SU-DHL-6 (cell line): ENCODE results near the gene ZFAND6.
"Not testable (repeated sequence)": the region's sequence is repeated elsewhere in the genome, so short reads cannot be mapped to it uniquely, and the experiment has no call there.

Experiments
- EZH2phosphoT487 ChIP-seq: fragments of 200-600 bp; sonication (generic), shearing (Covaris generic); conservative IDR thresholded peaks from 2 replicates; pipeline ENCODE4 v1.6.1; 2018; ENCODE audit warnings: mild to moderate bottlenecking, antibody characterized with exemption, low read length, moderate library complexity, mixed read lengths
- TF ChIP-seq, protein P1 (sequence below): fragments of 200-600 bp; sonication (generic); IDR thresholded peaks from one replicate; pipeline ENCODE4 v1.5.1; 2017; ENCODE audit warnings: antibody characterized with exemption, mild to moderate bottlenecking, low read length, moderate library complexity; ENCODE audit not compliant: insufficient read depth, poor library complexity, severe bottlenecking

DNA sequence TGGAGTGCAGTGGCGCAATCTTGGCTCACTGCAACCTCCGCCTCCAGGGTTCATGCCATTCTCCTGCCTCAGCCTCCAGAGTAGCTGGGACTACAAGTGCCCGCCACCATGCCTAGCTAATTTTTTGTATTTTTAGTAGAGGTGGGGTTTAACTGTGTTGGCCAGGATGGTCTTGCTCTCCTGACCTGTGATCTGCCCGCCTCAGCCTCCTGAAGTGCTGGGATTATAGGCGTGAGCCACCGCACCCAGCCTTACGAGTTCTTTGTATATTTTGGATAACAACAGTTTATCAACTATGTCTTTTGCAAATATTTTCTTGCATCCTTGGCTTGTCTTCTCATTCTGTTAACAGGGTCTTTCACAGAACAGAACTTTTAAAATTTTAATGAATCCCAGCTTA is 45.3 kb upstream of the ZFAND6 start:
- TF ChIP-seq, protein P1, sequence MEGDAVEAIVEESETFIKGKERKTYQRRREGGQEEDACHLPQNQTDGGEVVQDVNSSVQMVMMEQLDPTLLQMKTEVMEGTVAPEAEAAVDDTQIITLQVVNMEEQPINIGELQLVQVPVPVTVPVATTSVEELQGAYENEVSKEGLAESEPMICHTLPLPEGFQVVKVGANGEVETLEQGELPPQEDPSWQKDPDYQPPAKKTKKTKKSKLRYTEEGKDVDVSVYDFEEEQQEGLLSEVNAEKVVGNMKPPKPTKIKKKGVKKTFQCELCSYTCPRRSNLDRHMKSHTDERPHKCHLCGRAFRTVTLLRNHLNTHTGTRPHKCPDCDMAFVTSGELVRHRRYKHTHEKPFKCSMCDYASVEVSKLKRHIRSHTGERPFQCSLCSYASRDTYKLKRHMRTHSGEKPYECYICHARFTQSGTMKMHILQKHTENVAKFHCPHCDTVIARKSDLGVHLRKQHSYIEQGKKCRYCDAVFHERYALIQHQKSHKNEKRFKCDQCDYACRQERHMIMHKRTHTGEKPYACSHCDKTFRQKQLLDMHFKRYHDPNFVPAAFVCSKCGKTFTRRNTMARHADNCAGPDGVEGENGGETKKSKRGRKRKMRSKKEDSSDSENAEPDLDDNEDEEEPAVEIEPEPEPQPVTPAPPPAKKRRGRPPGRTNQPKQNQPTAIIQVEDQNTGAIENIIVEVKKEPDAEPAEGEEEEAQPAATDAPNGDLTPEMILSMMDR: not testable (repeated sequence)
- not testable (repeated sequence) for TF ChIP-seq EZH2phosphoT487
